Measurements from ENCODE around the gene BSND. TPM values are rescaled to one million over a fixed set of nuclear protein-coding genes. Genes with fewer than 3 reads are reported as not detected.

BSND gene
- total RNA-seq, 1 experiment from 2014 or later: 0.62 TPM

- Histone ChIP-seq H3K36me3 (replicated peaks; ENCODE audit: control insufficient read depth, insufficient read depth, low read length) (no peaks in the 10 kb centered on the region), H3K27me3 (ENCODE audit: control insufficient read depth, insufficient read depth, low read length) (peaks cover 32% of the 10 kb centered on the region), H3K4me3 (ENCODE audit: insufficient read depth, low read depth, low read length) (no peak overlapping the region)
- peak; percentile 56 for DNase-seq
Measured at GRCh38 chr1:54994355-54994990, 4.3 kb upstream of the BSND start.

- no peaks in the 10 kb centered on the region for H3K36me3 ChIP-seq (replicated peaks; ENCODE audit: control insufficient read depth, insufficient read depth, low read length)
- no peak overlapping the region for H3K4me3 ChIP-seq (ENCODE audit: insufficient read depth, low read depth, low read length)
- H3K27me3 ChIP-seq (ENCODE audit: control insufficient read depth, insufficient read depth, low read length): peaks cover 34% of the 10 kb centered on the region
- DNase-seq: peak; percentile 70
Measured at GRCh38 chr1:54995013-54995760, 3.5 kb upstream of the BSND start.

GRCh38 chr1:54995835-54996234 is 2.9 kb upstream of the BSND start:
- H3K27me3 ChIP-seq (ENCODE audit: control insufficient read depth, insufficient read depth, low read length): peaks cover 37% of the 10 kb centered on the region
- no peak for DNase-seq
- H3K4me3 ChIP-seq (ENCODE audit: insufficient read depth, low read depth, low read length): no peak overlapping the region
- H3K36me3 ChIP-seq (replicated peaks; ENCODE audit: control insufficient read depth, insufficient read depth, low read length): no peaks in the 10 kb centered on the region

- peak; percentile 98 for DNase-seq
- Histone ChIP-seq H3K4me3 (ENCODE audit: insufficient read depth, low read depth, low read length) (peak overlapping the region; percentile 42), H3K27me3 (ENCODE audit: control insufficient read depth, insufficient read depth, low read length) (peaks cover 40% of the 10 kb centered on the region), H3K36me3 (replicated peaks; ENCODE audit: control insufficient read depth, insufficient read depth, low read length) (no peaks in the 10 kb centered on the region)
Measured at GRCh38 chr1:54996359-54996868, 2.3 kb upstream of the BSND start.

GRCh38 chr1:54996869-54997710 is 1.6 kb upstream of the BSND start:
- peak; percentile 82 for DNase-seq
- Histone ChIP-seq H3K4me3 (ENCODE audit: insufficient read depth, low read depth, low read length) (peak overlapping the region; percentile 42), H3K27me3 (ENCODE audit: control insufficient read depth, insufficient read depth, low read length) (peaks cover 45% of the 10 kb centered on the region)

GRCh38 chr1:54997711-54997986 is 1.1 kb upstream of the BSND start:
- Histone ChIP-seq H3K36me3 (replicated peaks; ENCODE audit: control insufficient read depth, insufficient read depth, low read length) (no peaks in the 10 kb centered on the region), H3K27me3 (ENCODE audit: control insufficient read depth, insufficient read depth, low read length) (peaks cover 48% of the 10 kb centered on the region), H3K4me3 (ENCODE audit: insufficient read depth, low read depth, low read length) (no peak overlapping the region)
- DNase-seq: peak; percentile 86

More at GRCh38 chr1:54996869-54997710, 1.6 kb upstream of the BSND start:
- no peaks in the 10 kb centered on the region for H3K36me3 ChIP-seq (replicated peaks; ENCODE audit: control insufficient read depth, insufficient read depth, low read length)

- Histone ChIP-seq H3K4me3 (ENCODE audit: insufficient read depth, low read depth, low read length) (no peak overlapping the region), H3K27me3 (ENCODE audit: control insufficient read depth, insufficient read depth, low read length) (peaks cover 48% of the 10 kb centered on the region), H3K36me3 (replicated peaks; ENCODE audit: control insufficient read depth, insufficient read depth, low read length) (no peaks in the 10 kb centered on the region)
- peak; percentile 54 for DNase-seq
Measured at GRCh38 chr1:54998100-54998499, 633 bp upstream of the BSND start.

- peaks cover 46% of the 10 kb centered on the region for H3K27me3 ChIP-seq (ENCODE audit: control insufficient read depth, insufficient read depth, low read length)
- H3K36me3 ChIP-seq (replicated peaks; ENCODE audit: control insufficient read depth, insufficient read depth, low read length): no peaks in the 10 kb centered on the region
- no peak overlapping the region for H3K4me3 ChIP-seq (ENCODE audit: insufficient read depth, low read depth, low read length)
- DNase-seq: peak; percentile 60
Measured at GRCh38 chr1:55000110-55001085, 1.7 kb downstream of the BSND start.

GRCh38 chr1:55001311-55001710 is 2.6 kb downstream of the BSND start:
- Histone ChIP-seq H3K4me3 (ENCODE audit: insufficient read depth, low read depth, low read length) (no peak overlapping the region), H3K27me3 (ENCODE audit: control insufficient read depth, insufficient read depth, low read length) (peaks cover 41% of the 10 kb centered on the region), H3K36me3 (replicated peaks; ENCODE audit: control insufficient read depth, insufficient read depth, low read length) (no peaks in the 10 kb centered on the region)
- DNase-seq: no peak

GRCh38 chr1:55002686-55003085 is 4.0 kb downstream of the BSND start:
- no peak for DNase-seq
- Histone ChIP-seq H3K36me3 (replicated peaks; ENCODE audit: control insufficient read depth, insufficient read depth, low read length) (no peaks in the 10 kb centered on the region), H3K27me3 (ENCODE audit: control insufficient read depth, insufficient read depth, low read length) (peaks cover 30% of the 10 kb centered on the region), H3K4me3 (ENCODE audit: insufficient read depth, low read depth, low read length) (no peak overlapping the region)

- Histone ChIP-seq H3K36me3 (replicated peaks; ENCODE audit: control insufficient read depth, insufficient read depth, low read length) (no peaks in the 10 kb centered on the region), H3K27me3 (ENCODE audit: control insufficient read depth, insufficient read depth, low read length) (peaks cover 15% of the 10 kb centered on the region), H3K4me3 (ENCODE audit: insufficient read depth, low read depth, low read length) (no peak overlapping the region)
- DNase-seq: peak; percentile 79
Measured at GRCh38 chr1:55005351-55006140, 6.8 kb downstream of the BSND start.

- no peak for DNase-seq
- Histone ChIP-seq H3K4me3 (ENCODE audit: insufficient read depth, low read depth, low read length) (no peak overlapping the region), H3K27me3 (ENCODE audit: control insufficient read depth, insufficient read depth, low read length) (peaks cover 5% of the 10 kb centered on the region; the same call in 1 of the 2 replicates), H3K36me3 (replicated peaks; ENCODE audit: control insufficient read depth, insufficient read depth, low read length) (no peaks in the 10 kb centered on the region)
Measured at GRCh38 chr1:55006931-55007330, 8.2 kb downstream of the BSND start.

- no peaks in the 10 kb centered on the region for H3K36me3 ChIP-seq (replicated peaks; ENCODE audit: control insufficient read depth, insufficient read depth, low read length)
- no peak overlapping the region for H3K4me3 ChIP-seq (ENCODE audit: insufficient read depth, low read depth, low read length)
- peaks cover 1% of the 10 kb centered on the region; the same call in 1 of the 2 replicates for H3K27me3 ChIP-seq (ENCODE audit: control insufficient read depth, insufficient read depth, low read length)
- no peak for DNase-seq
Measured at GRCh38 chr1:55007625-55008024, 8.9 kb downstream of the BSND start.

Data from H7 (cell line).